Ishikawa (cell line): ENCODE results near the gene RYR2.

ENCODE experiments used
- CEBPB ChIP-seq: IDR thresholded peaks from 2 replicates; pipeline ENCODE4 v1.6.1; 2012
- CREB1 ChIP-seq: IDR thresholded peaks from 2 replicates; pipeline ENCODE4 v1.6.1; 2012; ENCODE audit warnings: low read depth
- EGR1 ChIP-seq: IDR thresholded peaks from 2 replicates; pipeline ENCODE4 v1.6.1; 2012
- EP300 ChIP-seq: IDR thresholded peaks from 2 replicates; pipeline ENCODE4 v1.6.1; 2012; ENCODE audit warnings: borderline replicate concordance
- FOXM1 ChIP-seq: IDR thresholded peaks from 2 replicates; pipeline ENCODE4 v1.6.1; 2012; ENCODE audit warnings: low read depth, borderline replicate concordance
- MAX ChIP-seq: IDR thresholded peaks from 2 replicates; pipeline ENCODE4 v1.6.1; 2012
- NFIC ChIP-seq: IDR thresholded peaks from 2 replicates; pipeline ENCODE4 v1.6.1; 2012
- RAD21 ChIP-seq: IDR thresholded peaks from 2 replicates; pipeline ENCODE4 v1.6.1; 2012; ENCODE audit warnings: low read depth
- TAF1 ChIP-seq: IDR thresholded peaks from 2 replicates; pipeline ENCODE4 v1.6.1; 2012; ENCODE audit warnings: low read depth, mild to moderate bottlenecking
- TCF12 ChIP-seq: IDR thresholded peaks from 2 replicates; pipeline ENCODE4 v1.6.1; 2012; ENCODE audit warnings: low read depth
- TEAD4 ChIP-seq: IDR thresholded peaks from 2 replicates; pipeline ENCODE4 v1.6.1; 2012
- USF1 ChIP-seq: IDR thresholded peaks from 2 replicates; pipeline ENCODE4 v1.6.1; 2012
- YY1 ChIP-seq: IDR thresholded peaks from 2 replicates; pipeline ENCODE4 v1.6.1; 2012; ENCODE audit warnings: low read depth
- ZBTB7A ChIP-seq: IDR thresholded peaks from 2 replicates; pipeline ENCODE4 v1.6.1; 2012; ENCODE audit warnings: low read depth
- TF ChIP-seq, protein P1 (sequence below): IDR thresholded peaks from 2 replicates; pipeline ENCODE4 v1.6.1; 2012; ENCODE audit warnings: low read depth, mild to moderate bottlenecking

The RYR2 gene

DNA sequence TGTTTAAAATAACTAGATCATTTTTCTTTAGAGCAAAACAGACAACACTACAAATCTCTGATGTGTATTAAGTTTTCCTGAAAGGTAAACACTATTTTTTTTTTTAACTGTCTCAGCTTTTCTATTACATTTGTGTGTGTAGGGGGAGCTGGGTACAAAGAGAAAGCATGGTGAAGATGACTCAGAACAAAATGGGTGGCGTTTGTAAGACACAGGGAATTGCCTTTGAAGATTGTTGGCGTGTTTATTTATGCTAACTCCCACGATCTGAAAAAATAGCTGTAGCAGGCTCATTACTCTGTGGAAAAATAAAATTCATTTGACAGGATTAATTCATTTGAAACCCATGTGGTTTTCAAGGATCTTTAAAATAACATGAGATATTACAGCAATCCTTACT is 285.1 kb downstream of the RYR2 start:
- no peak for TF ChIP-seq FOXM1
- TF ChIP-seq RAD21 = no peak
- no peak for TF ChIP-seq NFIC
- no peak for TF ChIP-seq EGR1
- TF ChIP-seq ZBTB7A = no peak
- TF ChIP-seq CEBPB = no peak
- no peak for TF ChIP-seq TCF12
- TF ChIP-seq, protein P1, sequence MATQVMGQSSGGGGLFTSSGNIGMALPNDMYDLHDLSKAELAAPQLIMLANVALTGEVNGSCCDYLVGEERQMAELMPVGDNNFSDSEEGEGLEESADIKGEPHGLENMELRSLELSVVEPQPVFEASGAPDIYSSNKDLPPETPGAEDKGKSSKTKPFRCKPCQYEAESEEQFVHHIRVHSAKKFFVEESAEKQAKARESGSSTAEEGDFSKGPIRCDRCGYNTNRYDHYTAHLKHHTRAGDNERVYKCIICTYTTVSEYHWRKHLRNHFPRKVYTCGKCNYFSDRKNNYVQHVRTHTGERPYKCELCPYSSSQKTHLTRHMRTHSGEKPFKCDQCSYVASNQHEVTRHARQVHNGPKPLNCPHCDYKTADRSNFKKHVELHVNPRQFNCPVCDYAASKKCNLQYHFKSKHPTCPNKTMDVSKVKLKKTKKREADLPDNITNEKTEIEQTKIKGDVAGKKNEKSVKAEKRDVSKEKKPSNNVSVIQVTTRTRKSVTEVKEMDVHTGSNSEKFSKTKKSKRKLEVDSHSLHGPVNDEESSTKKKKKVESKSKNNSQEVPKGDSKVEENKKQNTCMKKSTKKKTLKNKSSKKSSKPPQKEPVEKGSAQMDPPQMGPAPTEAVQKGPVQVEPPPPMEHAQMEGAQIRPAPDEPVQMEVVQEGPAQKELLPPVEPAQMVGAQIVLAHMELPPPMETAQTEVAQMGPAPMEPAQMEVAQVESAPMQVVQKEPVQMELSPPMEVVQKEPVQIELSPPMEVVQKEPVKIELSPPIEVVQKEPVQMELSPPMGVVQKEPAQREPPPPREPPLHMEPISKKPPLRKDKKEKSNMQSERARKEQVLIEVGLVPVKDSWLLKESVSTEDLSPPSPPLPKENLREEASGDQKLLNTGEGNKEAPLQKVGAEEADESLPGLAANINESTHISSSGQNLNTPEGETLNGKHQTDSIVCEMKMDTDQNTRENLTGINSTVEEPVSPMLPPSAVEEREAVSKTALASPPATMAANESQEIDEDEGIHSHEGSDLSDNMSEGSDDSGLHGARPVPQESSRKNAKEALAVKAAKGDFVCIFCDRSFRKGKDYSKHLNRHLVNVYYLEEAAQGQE = no peak
- TF ChIP-seq EP300 = no peak
- TF ChIP-seq MAX = no peak
- no peak for TF ChIP-seq CREB1
- TF ChIP-seq YY1 = no peak
- TF ChIP-seq TAF1 = no peak
- no peak for TF ChIP-seq TEAD4
- no peak for TF ChIP-seq USF1

GRCh38 chr1:237340892-237341291 is 298.9 kb downstream of the RYR2 start:
- TF ChIP-seq TEAD4 = no peak
- TF ChIP-seq EP300 = no peak
- TF ChIP-seq, protein P1 = no peak
- no peak for TF ChIP-seq NFIC
- TF ChIP-seq CEBPB = no peak
- TF ChIP-seq YY1 = no peak
- no peak for TF ChIP-seq RAD21
- no peak for TF ChIP-seq USF1
- TF ChIP-seq CREB1 = no peak
- no peak for TF ChIP-seq EGR1
- TF ChIP-seq FOXM1 = no peak

DNA sequence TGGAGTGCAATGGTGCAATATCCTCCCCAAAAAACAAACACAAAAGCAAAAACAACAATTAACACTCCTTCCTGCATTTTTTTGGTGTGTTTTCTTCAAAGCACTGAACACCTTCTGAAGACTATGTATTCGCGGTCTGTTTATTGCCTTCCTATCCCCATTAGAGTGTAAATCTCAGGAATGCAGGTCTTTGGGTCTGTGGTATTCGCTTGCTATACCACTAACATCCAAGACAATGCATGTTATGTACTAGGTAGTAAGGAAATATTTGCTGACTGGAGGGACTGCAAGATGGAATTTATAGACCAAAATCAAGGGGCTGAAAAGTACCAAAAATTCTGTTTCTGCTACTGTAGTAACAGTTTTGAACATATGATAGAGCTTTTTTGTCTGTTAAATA is 299.4 kb downstream of the RYR2 start:
- TF ChIP-seq TAF1 (no peak), FOXM1 (no peak), RAD21 (no peak), EGR1 (no peak), YY1 (no peak), CREB1 (no peak), EP300 (no peak), TCF12 (no peak), CEBPB (no peak), TEAD4 (no peak), MAX (no peak), USF1 (no peak)

- TF ChIP-seq USF1 (no peak), CEBPB (no peak), RAD21 (no peak), EP300 (no peak), TAF1 (no peak), MAX (no peak), TEAD4 (no peak), YY1 (no peak), CREB1 (no peak)
- TF ChIP-seq, protein P1 = no peak
These were observed 300.7 kb downstream of the RYR2 start for GRCh38 chr1:237342730-237343129.
